HG03439 (cell line): Measurements from ENCODE around the gene GNGT2.

Experiments used
- ATAC-seq: cut with Tn5 transposase; IDR thresholded peaks from one replicate; pipeline ENCODE4 v1.9.1; 2021; ENCODE audit warnings: mild to moderate bottlenecking, moderate library complexity; ENCODE audit not compliant: unreplicated experiment

GNGT2 gene

GRCh38 chr17:49210158-49211029 is at the start of gene GNGT2, which contains the start of gene ABI3:
Gene GNGT2 (minus strand): TSS chr17:49210574. CDS start chr17:49207422, 3,152 bp downstream.
Gene ABI3 (plus strand): TSS chr17:49210707. CDS start chr17:49210725, 18 bp downstream.
- ATAC-seq: peak; percentile 72

- ATAC-seq: no peak
Observed at GRCh38 chr17:49259663-49260010, 49.3 kb upstream of the GNGT2 start.

DNA sequence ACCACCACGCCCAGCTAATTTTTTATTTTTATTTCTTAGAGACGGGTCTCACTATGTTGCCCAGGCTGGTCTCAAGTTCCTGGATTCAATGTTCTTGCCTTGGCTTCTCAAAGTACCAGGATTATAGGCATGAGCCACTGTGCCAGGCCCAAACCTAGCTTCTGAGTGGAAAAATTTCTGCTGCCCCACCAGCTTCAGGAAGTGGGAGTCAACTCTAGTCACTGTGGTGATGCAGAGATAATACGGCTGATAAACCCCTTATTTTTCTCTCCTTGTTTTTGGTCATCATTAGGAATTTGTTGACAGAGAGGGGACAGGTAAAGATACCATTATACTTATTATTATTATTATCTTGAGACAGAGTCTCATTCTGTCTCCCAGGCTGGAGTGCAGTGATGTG is 48.0 kb upstream of the GNGT2 start:
- ATAC-seq: no peak

GRCh38 chr17:49255125-49255524 is 44.8 kb upstream of the GNGT2 start:
- no peak for ATAC-seq

DNA sequence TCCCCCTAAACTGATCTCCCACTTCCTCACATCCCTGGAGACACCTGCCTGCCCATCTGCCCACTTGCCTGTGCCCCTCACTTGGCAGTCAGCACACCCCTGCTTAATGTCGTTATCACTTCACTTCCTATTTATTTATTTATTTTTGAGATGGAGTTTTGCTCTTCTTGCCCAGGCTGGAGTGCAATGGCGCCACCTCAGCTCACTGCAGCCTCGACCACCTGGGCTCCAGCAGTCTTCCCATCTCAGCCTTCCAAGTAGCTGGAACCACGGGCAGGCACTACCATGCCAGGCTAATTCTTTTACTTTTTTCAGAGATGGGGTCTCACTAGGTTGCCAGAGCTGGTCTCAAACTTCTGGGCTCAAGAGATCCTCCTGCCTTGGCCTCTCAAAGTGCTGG is 43.7 kb upstream of the GNGT2 start:
- no peak for ATAC-seq

DNA sequence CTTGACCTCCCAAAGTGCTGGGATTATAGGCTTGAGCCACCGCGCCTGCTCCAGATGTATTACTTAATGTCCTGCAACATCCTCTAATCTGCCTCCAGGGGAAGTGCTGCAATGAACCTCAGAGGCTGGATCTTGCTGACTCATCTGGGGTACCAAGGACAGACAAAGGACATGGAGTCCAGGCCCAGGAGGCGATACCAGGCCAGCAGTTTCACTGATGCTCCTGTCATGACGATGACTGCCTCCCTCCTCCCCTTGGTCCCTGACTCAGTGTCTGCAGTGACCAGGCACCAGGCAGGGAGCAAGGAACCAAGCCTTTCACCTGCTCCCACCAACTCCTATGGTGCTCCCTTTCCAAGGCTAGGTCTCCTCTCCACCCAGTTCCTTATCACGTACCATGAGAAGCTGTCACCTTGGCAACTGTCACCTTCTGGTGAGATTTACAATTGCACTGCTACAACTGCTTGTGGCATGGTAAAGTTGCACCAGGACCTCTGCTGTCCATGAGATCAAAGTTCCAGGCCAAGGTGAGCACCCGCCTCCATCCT is 41.8 kb upstream of the GNGT2 start:
- ATAC-seq: no peak

GRCh38 chr17:49249890-49250522 is 39.6 kb upstream of the GNGT2 start:
- no peak for ATAC-seq

DNA sequence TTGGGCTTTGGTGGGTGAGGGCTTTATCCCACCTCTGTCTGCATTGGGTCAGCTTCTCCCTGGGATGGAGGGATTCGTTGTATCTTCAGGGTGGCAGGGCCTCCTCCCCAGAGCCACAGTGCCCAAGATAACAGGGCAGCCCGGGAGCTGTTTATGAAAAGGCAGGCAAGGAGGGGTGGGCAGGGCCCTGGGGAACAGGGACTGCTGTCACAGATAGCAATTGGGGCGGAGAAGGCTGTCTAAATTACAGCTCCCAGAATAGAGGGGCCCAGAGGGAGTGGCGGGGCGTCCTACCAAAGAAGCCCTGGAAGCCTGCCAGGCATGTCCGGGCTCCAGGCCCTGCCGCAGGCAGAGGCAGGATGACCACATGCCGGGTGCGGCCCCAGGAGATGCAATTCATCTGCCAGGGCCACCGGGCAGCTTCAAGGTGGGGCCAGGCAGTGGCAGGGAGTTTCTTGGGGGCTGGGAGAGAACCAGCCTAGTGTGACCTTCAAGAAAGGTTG is 39.0 kb upstream of the GNGT2 start:
- ATAC-seq: no peak

DNA sequence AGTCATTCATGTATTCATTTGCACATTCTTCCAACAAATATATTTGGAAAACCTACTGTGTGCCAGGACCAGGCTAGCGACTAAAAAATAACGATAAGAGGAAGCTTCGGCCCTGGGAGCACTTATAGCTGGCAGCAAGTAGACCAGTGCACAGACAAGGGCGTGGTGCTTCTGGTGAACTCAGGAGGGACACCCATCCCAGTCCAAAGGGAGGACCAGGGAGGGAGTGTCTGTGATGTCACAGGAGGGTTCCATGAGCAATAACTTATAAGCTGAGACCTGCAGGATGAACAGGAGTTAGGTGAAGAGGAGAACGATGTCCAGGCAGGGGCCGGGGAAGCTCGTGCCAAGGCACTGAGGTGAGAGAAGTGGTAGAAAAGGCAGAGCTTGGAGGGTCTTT is 37.6 kb upstream of the GNGT2 start:
- ATAC-seq: no peak

DNA sequence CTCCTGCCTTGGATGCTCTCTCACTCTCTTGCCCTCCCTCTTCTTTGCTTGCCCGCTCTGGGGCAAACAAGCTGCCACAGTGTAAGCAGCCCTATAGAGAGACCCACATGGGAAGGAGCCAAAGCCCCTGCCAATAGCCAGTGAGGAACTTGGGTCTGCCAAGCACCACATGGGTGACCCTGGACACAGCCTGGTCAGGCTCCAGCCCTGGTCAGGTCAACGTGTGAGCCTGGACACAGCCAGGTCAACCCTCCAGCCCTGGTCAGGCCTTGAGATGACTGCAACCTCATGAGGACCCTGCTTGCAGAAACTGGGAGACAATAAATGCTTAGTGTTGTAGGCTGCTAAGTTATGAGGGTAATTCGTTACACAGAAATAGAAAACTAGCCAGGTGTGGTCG is 34.5 kb upstream of the GNGT2 start:
- no peak for ATAC-seq

GRCh38 chr17:49242813-49243212 is 32.4 kb upstream of the GNGT2 start:
- no peak for ATAC-seq

DNA sequence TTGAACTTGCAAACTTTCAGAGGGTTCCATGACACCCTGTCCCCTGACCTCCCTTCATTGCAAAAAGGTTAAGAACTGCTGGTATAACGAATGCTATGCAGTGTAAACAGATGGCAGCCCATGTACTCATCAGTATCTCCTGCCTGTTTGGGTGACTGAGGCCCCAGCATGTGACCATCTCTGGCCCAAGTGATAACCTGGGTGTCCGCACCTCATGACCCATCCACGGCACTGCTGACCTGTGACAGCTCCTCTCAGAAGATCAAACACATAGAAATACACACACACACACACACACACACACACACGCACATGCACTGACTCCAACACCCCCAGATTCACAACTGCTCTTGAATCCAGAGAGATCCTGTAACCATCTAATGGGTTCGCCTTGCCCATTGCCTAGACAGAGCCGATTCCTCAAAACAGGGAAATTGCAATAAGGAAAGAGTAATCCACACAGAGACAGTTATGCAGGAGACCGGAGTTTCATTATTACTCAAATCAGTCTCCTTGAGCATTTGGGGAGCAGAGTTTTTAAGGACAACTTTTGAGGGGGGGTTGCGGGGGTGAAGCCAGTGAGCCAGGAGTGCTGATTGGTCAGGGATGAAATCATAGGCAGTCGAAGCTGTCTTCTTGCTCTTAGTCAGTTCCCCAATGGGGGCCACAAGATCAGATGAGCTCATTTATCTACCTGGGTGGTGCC is 31.5 kb upstream of the GNGT2 start:
- no peak for ATAC-seq

GRCh38 chr17:49241040-49241439 is 30.7 kb upstream of the GNGT2 start:
- no peak for ATAC-seq

DNA sequence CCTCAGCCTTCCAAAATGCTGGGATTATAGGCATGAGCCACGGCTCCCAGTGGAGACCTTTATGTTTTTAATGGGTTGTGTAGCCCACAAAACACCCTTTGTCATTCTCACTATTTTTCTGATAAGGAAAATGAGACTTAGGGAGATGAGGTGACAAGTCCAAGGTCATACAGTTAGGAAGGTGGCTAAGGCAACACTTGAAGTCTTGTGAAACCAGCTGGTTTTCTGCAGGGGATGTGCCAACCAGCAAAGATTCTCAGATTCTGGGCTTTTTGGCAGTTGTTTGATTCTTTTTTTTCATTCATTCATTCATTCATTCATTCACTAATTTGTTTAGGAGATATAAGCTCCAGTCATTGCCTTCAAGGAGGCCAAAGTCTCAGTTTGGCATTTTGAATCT is 30.2 kb upstream of the GNGT2 start:
- ATAC-seq: no peak

GRCh38 chr17:49239963-49240362 is 29.6 kb upstream of the GNGT2 start:
- ATAC-seq: no peak

- ATAC-seq: no peak
Observed at GRCh38 chr17:49235896-49236295, 25.5 kb upstream of the GNGT2 start.

- ATAC-seq: no peak
Observed at GRCh38 chr17:49234509-49235080, 24.2 kb upstream of the GNGT2 start.

- ATAC-seq: no peak
Observed at GRCh38 chr17:49231563-49231894, 21.2 kb upstream of the GNGT2 start.

- peak; percentile 84 for ATAC-seq
Observed at GRCh38 chr17:49230636-49231562, 20.5 kb upstream of the GNGT2 start, which contains the start of gene PHOSPHO1. Gene PHOSPHO1 (minus strand): TSS chr17:49230787. CDS start chr17:49226691, 4,096 bp downstream.
